K562 (cell line): ENCODE results near the gene ACTN3.

ENCODE experiments used
- MEF2D ChIP-seq: conservative IDR thresholded peaks from 2 replicates; pipeline ENCODE4 v1.6.1; 2016; ENCODE audit warnings: low read depth, missing genetic modification characterization, missing compliant biosample characterization
- POLR2AphosphoS5 ChIP-seq: IDR thresholded peaks from 2 replicates; pipeline ENCODE4 v1.6.1; 2011; ENCODE audit warnings: mild to moderate bottlenecking, low read depth, low read length, moderate library complexity; ENCODE audit not compliant: control insufficient read depth, insufficient read depth
- SIN3B ChIP-seq: fragments of 450-650 bp; IDR thresholded peaks from 2 replicates; pipeline ENCODE4 v1.6.1; 2017; ENCODE audit warnings: low read depth, mild to moderate bottlenecking, moderate library complexity
- XRCC3 ChIP-seq: fragments of 450-650 bp; IDR thresholded peaks from 2 replicates; pipeline ENCODE4 v1.6.1; 2017; ENCODE audit warnings: mild to moderate bottlenecking, moderate library complexity
- ZBTB7A ChIP-seq: IDR thresholded peaks from 2 replicates; pipeline ENCODE4 v1.6.1; 2011; ENCODE audit warnings: low read depth, mild to moderate bottlenecking, low read length, moderate library complexity, borderline replicate concordance; ENCODE audit not compliant: control insufficient read depth
- ZNF239 ChIP-seq: fragments of 250-450 bp; sonication (Bioruptor Pico); IDR thresholded peaks from 2 replicates; pipeline ENCODE4 v1.4.0; 2020; ENCODE audit warnings: mild to moderate bottlenecking
- ZNF274 ChIP-seq: IDR thresholded peaks from 2 replicates; pipeline ENCODE4 v1.6.1; 2011; ENCODE audit warnings: low read depth, mild to moderate bottlenecking, low read length, moderate library complexity, borderline replicate concordance
- TF ChIP-seq, protein P1 (sequence below), 3 experiments: IDR thresholded peaks in 2 of 3; conservative IDR thresholded peaks in 1 of 3; 2 replicates each; pipeline ENCODE4 v1.5.1; 2011 to 2012; ENCODE audit warnings: low read length in 3 of 3, mild to moderate bottlenecking in 3 of 3, control low read depth in 2 of 3, improper control_type of control experiment in 1 of 3, inconsistent platforms in 1 of 3, low read depth in 1 of 3, mixed read lengths in 1 of 3, moderate library complexity in 1 of 3; ENCODE audit not compliant: insufficient read depth in 2 of 3

DNA sequence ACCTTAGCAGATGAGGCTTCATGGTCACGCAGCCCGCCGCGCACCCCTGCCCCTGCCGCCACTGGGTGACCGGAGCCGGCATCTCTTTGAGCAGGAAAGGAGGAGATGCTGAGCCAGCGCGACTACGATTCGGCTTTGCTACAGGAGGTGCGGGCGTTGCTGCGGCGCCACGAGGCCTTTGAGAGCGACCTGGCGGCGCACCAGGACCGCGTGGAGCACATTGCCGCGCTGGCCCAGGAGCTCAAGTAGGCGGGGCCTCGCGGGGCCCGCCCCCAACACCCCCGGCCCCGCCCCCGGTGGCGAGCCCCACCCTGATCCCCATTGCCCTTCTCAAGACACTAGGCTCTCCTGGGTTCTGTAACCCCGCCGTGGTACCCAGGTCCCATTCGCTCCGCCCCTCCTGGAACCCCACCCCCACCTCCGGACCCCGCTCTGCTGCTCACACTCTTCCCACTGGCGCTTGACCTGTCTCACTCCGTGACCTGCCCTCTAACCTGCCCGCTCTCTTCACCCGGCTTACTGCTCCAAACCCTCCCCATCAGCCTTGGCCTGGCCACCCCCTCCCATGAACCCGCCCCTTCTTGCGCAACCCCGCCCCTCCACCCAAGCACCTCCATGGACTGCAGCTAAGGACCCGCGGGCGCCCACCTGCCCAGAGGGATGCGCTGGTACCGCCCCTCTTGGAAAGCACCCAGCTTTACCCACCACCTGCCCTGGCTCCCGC, 12.6 kb downstream of the ACTN3 start:
- TF ChIP-seq SIN3B (no peak), ZNF274 (no peak), ZNF239 (no peak), POLR2AphosphoS5 (no peak), MEF2D (tag) (no peak), XRCC3 (no peak), ZBTB7A (no peak)
- TF ChIP-seq, protein P1, sequence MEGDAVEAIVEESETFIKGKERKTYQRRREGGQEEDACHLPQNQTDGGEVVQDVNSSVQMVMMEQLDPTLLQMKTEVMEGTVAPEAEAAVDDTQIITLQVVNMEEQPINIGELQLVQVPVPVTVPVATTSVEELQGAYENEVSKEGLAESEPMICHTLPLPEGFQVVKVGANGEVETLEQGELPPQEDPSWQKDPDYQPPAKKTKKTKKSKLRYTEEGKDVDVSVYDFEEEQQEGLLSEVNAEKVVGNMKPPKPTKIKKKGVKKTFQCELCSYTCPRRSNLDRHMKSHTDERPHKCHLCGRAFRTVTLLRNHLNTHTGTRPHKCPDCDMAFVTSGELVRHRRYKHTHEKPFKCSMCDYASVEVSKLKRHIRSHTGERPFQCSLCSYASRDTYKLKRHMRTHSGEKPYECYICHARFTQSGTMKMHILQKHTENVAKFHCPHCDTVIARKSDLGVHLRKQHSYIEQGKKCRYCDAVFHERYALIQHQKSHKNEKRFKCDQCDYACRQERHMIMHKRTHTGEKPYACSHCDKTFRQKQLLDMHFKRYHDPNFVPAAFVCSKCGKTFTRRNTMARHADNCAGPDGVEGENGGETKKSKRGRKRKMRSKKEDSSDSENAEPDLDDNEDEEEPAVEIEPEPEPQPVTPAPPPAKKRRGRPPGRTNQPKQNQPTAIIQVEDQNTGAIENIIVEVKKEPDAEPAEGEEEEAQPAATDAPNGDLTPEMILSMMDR (IDR thresholded peaks at IDR 0.05 in 2 of 3, conservative IDR thresholded peaks at IDR 0.05 in 1 of 3; ENCODE audit: insufficient read depth in 2 of 3, low read depth in 1 of 3, low read length in 3 of 3): no peak
